Measurements from ENCODE around the gene ARCN1.
A peak's percentile ranks its signal among the peaks of the same experiment; 100 is the strongest.

The ARCN1 gene

GRCh38 chr11:118606157-118606843 lies 34.1 kb downstream of the ARCN1 start:
- no peak for TF ChIP-seq CTCF (conservative IDR thresholded peaks at IDR 0.05; ENCODE audit: control insufficient read depth, insufficient read depth, low read depth, low read length)
- no peak overlapping the region for H3K4me3 ChIP-seq (ENCODE audit: control insufficient read depth, low read depth, low read length)
- DNase-seq (ENCODE audit: low read depth) = no peak

GRCh38 chr11:118606844-118607228 lies 34.6 kb downstream of the ARCN1 start:
- DNase-seq (ENCODE audit: low read depth) = no peak
- no peak for TF ChIP-seq CTCF (conservative IDR thresholded peaks at IDR 0.05; ENCODE audit: control insufficient read depth, insufficient read depth, low read depth, low read length)
- no peak overlapping the region for H3K4me3 ChIP-seq (ENCODE audit: control insufficient read depth, low read depth, low read length)

GRCh38 chr11:118607401-118608359 lies 35.5 kb downstream of the ARCN1 start, which contains the start of gene PHLDB1:
PHLDB1 (plus strand) TSS chr11:118607615; CDS start chr11:118613837, 6,222 bp downstream.
- peak; percentile 80 for DNase-seq (ENCODE audit: low read depth)
- H3K4me3 ChIP-seq (ENCODE audit: control insufficient read depth, low read depth, low read length) = peak within 1 kb of the TSS; percentile 90
- TF ChIP-seq CTCF (conservative IDR thresholded peaks at IDR 0.05; ENCODE audit: control insufficient read depth, insufficient read depth, low read depth, low read length) = peak; percentile 38

GRCh38 chr11:118608360-118609227 lies 36.4 kb downstream of the ARCN1 start:
- DNase-seq (ENCODE audit: low read depth) = peak; percentile 91
- H3K4me3 ChIP-seq (ENCODE audit: control insufficient read depth, low read depth, low read length) = peak overlapping the region; percentile 90
- TF ChIP-seq CTCF (conservative IDR thresholded peaks at IDR 0.05; ENCODE audit: control insufficient read depth, insufficient read depth, low read depth, low read length) = no peak

- TF ChIP-seq CTCF (conservative IDR thresholded peaks at IDR 0.05; ENCODE audit: control insufficient read depth, insufficient read depth, low read depth, low read length) = no peak
- DNase-seq (ENCODE audit: low read depth) = no peak
- peak overlapping the region; percentile 90 for H3K4me3 ChIP-seq (ENCODE audit: control insufficient read depth, low read depth, low read length)
Measured at GRCh38 chr11:118609380-118610224, 37.4 kb downstream of the ARCN1 start.
